Breast epithelium (tissue), 4 donors: ENCODE data around the gene BNIP1. TPM values are rescaled to one million over a fixed set of nuclear protein-coding genes. Genes with fewer than 3 reads are reported as not detected.

Experiments
- DNase-seq, 2 donors: peaks; one replicate each; pipeline ENCODE4 v3.0.0-alpha.2; 2019; ENCODE audit warnings: low spot score in 2 of 2
- H3K27ac ChIP-seq, 2 donors: fragments of 200-600 bp; sonication (generic) in 1 of 2; one replicate each; pipeline ENCODE4 v1.5.1; 2016 to 2019; ENCODE audit warnings: mild to moderate bottlenecking in 1 of 2
- H3K27me3 ChIP-seq, 2 donors: fragments of 200-600 bp; sonication (generic) in 1 of 2; one replicate each; pipeline versions ENCODE4 v1.5.1 to v1.6.0; 2017 to 2019; ENCODE audit warnings: control low read depth in 1 of 2, mild to moderate bottlenecking in 1 of 2
- H3K36me3 ChIP-seq: fragments of 200-600 bp; one replicate; pipeline ENCODE4 v1.5.1; 2019
- H3K4me1 ChIP-seq, 2 donors: fragments of 200-600 bp; sonication (generic); one replicate each; pipeline ENCODE4 v1.5.1; 2016 to 2019; ENCODE audit warnings: control low read depth in 1 of 2
- H3K4me3 ChIP-seq, 3 donors: fragments of 200-600 bp; sonication (generic); 1 replicate in 2 of 3; 2 replicates in 1 of 3; pipeline ENCODE4 v1.5.1; 2016 to 2019; ENCODE audit warnings: mild to moderate bottlenecking in 3 of 3, moderate library complexity in 2 of 3
- H3K9me3 ChIP-seq, 2 donors: fragments of 200-600 bp; sonication (generic) in 1 of 2; one replicate each; pipeline ENCODE4 v1.5.1; 2016 to 2019; ENCODE audit warnings: control low read depth in 1 of 2
- POLR2A ChIP-seq: fragments of 450-650 bp; IDR thresholded peaks from one replicate; pipeline ENCODE4 v1.6.1; 2016; ENCODE audit warnings: antibody characterized with exemption, mild to moderate bottlenecking, moderate library complexity
- POLR2AphosphoS5 ChIP-seq, 3 donors: sonication (generic); formaldehyde crosslinking; IDR thresholded peaks; one replicate each; pipeline ENCODE4 v1.6.1; 2017; ENCODE audit warnings: antibody characterized with exemption in 3 of 3
- intact Hi-C: fragments of 100-400 bp; cut with DNase I; formaldehyde crosslinking; loops from one replicate; pipeline ENCODE4 v1.15.1; 2023; ENCODE audit warnings: low total_unique reads
- total RNA-seq, 3 donors: library from RNA; depleted of rRNA; stranded (reverse); fragments of >200 nt; gene quantifications; one replicate each; pipeline ENCODE4 v1.1.0, GENCODE V29; 2016
- TF ChIP-seq, protein P1 (sequence below), 3 donors: fragments of 450-650 bp; IDR thresholded peaks; one replicate each; pipeline ENCODE4 v1.5.1; 2016 to 2017; ENCODE audit warnings: antibody characterized with exemption in 3 of 3, mild to moderate bottlenecking in 3 of 3, moderate library complexity in 3 of 3

BNIP1 gene
- total RNA-seq, 3 donors from 2014 or later, result 11.1 to 12.9 (median 11.7) TPM

DNA sequence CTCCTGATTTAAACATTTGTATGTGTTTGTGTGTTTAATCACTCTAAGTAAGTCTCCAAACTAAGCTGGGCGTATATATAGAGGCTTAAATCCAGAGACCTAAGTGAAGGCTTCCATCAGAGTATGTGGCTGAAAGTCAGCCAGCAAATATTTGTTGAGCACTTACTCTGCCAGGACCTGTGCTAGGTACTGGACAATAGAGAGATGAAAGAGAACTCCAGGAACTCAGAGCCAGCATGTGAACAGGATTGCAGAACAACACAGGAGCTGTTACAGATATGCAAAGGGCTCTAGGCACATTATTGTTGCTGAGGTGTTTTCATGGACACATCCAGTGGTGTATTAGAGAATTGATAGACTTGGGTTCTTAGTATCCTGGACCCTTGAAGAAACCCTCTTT lies 4.7 kb upstream of the BNIP1 start:
- Histone ChIP-seq H3K4me3 (no peak overlapping the region), H3K36me3 (no peaks in the 10 kb centered on the region), H3K27ac (no peak overlapping the region), H3K9me3 (no peaks in the 10 kb centered on the region), H3K4me1 (no peaks in the 10 kb centered on the region), H3K27me3 (no peaks in the 10 kb centered on the region)
- TF ChIP-seq, protein P1, sequence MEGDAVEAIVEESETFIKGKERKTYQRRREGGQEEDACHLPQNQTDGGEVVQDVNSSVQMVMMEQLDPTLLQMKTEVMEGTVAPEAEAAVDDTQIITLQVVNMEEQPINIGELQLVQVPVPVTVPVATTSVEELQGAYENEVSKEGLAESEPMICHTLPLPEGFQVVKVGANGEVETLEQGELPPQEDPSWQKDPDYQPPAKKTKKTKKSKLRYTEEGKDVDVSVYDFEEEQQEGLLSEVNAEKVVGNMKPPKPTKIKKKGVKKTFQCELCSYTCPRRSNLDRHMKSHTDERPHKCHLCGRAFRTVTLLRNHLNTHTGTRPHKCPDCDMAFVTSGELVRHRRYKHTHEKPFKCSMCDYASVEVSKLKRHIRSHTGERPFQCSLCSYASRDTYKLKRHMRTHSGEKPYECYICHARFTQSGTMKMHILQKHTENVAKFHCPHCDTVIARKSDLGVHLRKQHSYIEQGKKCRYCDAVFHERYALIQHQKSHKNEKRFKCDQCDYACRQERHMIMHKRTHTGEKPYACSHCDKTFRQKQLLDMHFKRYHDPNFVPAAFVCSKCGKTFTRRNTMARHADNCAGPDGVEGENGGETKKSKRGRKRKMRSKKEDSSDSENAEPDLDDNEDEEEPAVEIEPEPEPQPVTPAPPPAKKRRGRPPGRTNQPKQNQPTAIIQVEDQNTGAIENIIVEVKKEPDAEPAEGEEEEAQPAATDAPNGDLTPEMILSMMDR (IDR thresholded peaks at IDR 0.05), result no peak
- TF ChIP-seq POLR2AphosphoS5 (IDR thresholded peaks at IDR 0.05) (no peak), POLR2A (no peak)
- intact Hi-C loops, result no loop called here
- DNase-seq, result no peak

DNA sequence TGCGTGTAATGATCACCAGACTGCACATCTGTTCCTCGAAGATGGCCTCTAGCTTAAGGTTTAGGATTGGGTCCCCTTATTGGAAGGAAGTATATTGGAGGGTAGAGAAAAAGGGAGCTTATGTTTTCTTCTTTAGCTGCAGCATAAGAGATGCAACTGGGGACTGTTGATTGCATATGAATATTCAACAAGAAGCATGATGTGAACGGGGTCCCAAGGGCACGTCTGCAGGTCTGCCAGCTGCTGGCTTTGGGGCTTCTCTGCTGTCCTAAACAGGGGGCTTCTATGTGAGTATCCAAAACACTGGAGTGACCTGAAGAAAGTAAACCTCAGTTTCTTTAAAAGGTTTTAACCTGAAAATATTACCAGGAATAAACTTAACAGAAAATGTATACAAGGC lies 3.6 kb upstream of the BNIP1 start:
- Histone ChIP-seq H3K9me3 (no peaks in the 10 kb centered on the region), H3K36me3 (no peaks in the 10 kb centered on the region), H3K27me3 (no peaks in the 10 kb centered on the region), H3K4me3 (no peak overlapping the region), H3K4me1 (no peaks in the 10 kb centered on the region), H3K27ac (no peak overlapping the region)
- TF ChIP-seq, protein P1 (IDR thresholded peaks at IDR 0.05), result no peak
- TF ChIP-seq POLR2AphosphoS5 (IDR thresholded peaks at IDR 0.05), result no peak
- no peak for TF ChIP-seq POLR2A
- DNase-seq, result no peak
- intact Hi-C loops, result no loop called here

DNA sequence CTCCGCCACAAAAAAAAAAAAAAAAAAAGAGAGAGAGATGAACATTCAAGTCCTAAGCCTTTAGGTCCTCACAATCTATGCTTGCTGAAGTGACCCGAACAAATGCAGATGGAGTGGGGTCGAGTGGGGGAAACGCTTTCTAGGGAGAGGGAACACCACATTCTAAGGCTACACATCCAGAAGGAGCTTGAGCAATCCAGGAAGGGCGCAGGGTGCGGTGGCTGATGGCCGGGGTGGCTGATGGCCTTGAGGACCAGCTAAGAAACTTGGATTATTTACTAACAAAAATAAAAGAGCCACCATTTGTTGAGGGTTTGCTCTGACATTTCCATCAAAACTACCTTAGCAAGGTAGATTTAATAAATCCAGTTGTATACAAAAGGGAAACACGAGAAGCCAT lies 764 bp upstream of the BNIP1 start:
- no peaks in the 10 kb centered on the region for H3K27me3 ChIP-seq
- H3K9me3 ChIP-seq, result no peaks in the 10 kb centered on the region
- no peaks in the 10 kb centered on the region for H3K4me1 ChIP-seq
- intact Hi-C loops, result no loop called here
- no peak overlapping the region for H3K27ac ChIP-seq
- H3K4me3 ChIP-seq, result no peak overlapping the region
- H3K36me3 ChIP-seq, result no peaks in the 10 kb centered on the region
- DNase-seq, result no peak
- no peak for TF ChIP-seq POLR2AphosphoS5 (IDR thresholded peaks at IDR 0.05)
- TF ChIP-seq, protein P1 (IDR thresholded peaks at IDR 0.05), result no peak
- no peak for TF ChIP-seq POLR2A

DNA sequence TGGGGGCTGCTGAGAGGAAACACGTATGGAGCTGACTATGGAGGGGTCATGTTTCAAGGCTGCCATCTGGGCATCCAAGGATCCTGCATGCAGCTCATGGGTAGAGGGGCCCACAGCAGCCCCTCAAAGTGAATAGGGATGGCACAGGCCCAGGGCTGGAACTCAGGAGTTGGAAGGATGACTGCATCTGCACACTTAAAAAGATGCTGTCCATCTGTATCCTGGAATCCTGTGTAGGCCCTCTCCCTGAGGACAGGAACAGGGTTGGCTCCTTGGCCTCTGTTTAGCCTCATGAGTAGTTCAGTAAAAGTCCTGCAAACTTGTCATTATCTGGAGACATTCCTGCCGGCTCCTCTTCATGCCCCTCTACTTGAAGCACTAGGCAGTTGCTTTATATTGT lies 4.0 kb downstream of the BNIP1 start:
- Histone ChIP-seq H3K27me3 (no peaks in the 10 kb centered on the region), H3K27ac (no peak overlapping the region), H3K4me3 (no peak overlapping the region), H3K9me3 (no peaks in the 10 kb centered on the region), H3K36me3 (no peaks in the 10 kb centered on the region), H3K4me1 (no peaks in the 10 kb centered on the region)
- TF ChIP-seq POLR2AphosphoS5 (IDR thresholded peaks at IDR 0.05) (no peak), POLR2A (no peak)
- TF ChIP-seq, protein P1 (IDR thresholded peaks at IDR 0.05), result no peak
- DNase-seq, result no peak
- intact Hi-C loops, result no loop called here

DNA sequence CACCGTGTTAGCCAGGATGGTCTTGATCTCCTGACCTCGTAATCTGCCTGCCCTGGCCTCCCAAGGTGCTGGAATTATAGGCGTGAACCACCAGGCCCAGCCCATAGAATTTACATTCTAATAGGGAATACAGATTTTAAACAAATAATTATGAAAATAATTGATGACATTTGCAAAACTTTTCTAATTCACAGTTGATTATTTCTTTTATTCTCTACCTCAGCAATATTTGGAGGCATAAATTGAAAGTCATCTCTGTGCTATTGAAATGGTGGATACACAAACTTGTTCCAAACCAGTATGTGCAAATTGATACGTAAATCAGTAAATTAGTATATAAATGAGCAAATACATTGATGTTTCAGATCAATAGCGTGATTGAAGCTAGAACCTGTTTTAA lies 8.2 kb downstream of the BNIP1 start:
- Histone ChIP-seq H3K27ac (no peak overlapping the region), H3K4me1 (no peaks in the 10 kb centered on the region), H3K36me3 (no peaks in the 10 kb centered on the region), H3K4me3 (no peak overlapping the region), H3K27me3 (no peaks in the 10 kb centered on the region), H3K9me3 (no peaks in the 10 kb centered on the region)
- TF ChIP-seq POLR2AphosphoS5 (IDR thresholded peaks at IDR 0.05), result no peak
- TF ChIP-seq, protein P1 (IDR thresholded peaks at IDR 0.05), result no peak
- no peak for TF ChIP-seq POLR2A
- DNase-seq, result no peak
- intact Hi-C loops, result no loop called here
